Endothelial cell of umbilical vein (primary cell): ENCODE data around the gene KLF16.

Source experiments
- EZH2 ChIP-seq: IDR thresholded peaks from 2 replicates; pipeline ENCODE4 v1.6.1; 2012; ENCODE audit warnings: borderline replicate concordance, low read depth, mild to moderate bottlenecking, moderate library complexity, low read length, inconsistent platforms; ENCODE audit not compliant: severe bottlenecking
- JUN ChIP-seq: IDR thresholded peaks from 2 replicates; pipeline ENCODE4 v1.6.1; 2011; ENCODE audit warnings: borderline replicate concordance, low read depth; ENCODE audit not compliant: insufficient read length, insufficient read depth
- MYC ChIP-seq: IDR thresholded peaks from one replicate; pipeline ENCODE4 v1.6.1; 2011; ENCODE audit warnings: mild to moderate bottlenecking, low read depth, low read length
- POLR2A ChIP-seq: IDR thresholded peaks from 2 replicates; pipeline ENCODE4 v1.6.1; 2012; ENCODE audit warnings: low read depth, mild to moderate bottlenecking, control low read depth, low read length
- POLR2AphosphoS5 ChIP-seq: IDR thresholded peaks from 2 replicates; pipeline ENCODE4 v1.6.1; 2012; ENCODE audit warnings: low read depth, mild to moderate bottlenecking, control low read depth, low read length, moderate library complexity; ENCODE audit not compliant: insufficient read depth
- TF ChIP-seq, protein P1 (sequence below), 2 donors: IDR thresholded peaks; 1 replicate in 1 of 2; 2 replicates in 1 of 2; pipeline ENCODE4 v1.5.1; 2011; ENCODE audit warnings: low read length in 2 of 2, mild to moderate bottlenecking in 2 of 2, moderate library complexity in 2 of 2, control low read depth in 1 of 2, inconsistent platforms in 1 of 2, low read depth in 1 of 2; ENCODE audit not compliant: insufficient read depth in 1 of 2; ENCODE audit errors: extremely low read depth in 1 of 2
- TF ChIP-seq, protein P2 (sequence below): IDR thresholded peaks from 2 replicates; pipeline ENCODE4 v1.6.1; 2011; ENCODE audit not compliant: insufficient read depth, insufficient read length

DNA sequence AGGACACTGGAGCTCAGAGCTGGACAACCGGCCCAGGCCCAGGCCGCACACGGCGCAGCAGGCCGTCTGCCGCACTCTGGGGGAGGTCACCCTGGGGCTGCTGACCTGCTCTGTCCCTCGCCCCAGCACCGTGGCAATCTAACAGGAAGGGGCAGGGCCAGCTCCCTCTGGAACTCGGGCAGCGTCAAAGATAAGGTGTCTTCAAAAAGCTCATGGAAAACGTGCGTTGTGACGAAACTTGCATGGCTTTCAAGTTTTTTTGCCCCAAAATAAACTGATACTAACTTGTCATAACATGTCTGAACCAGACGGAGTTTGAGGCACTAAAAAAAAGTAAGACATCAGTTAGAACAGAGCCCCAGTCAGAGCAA is 39.1 kb downstream of the KLF16 start:
- TF ChIP-seq, protein P1, sequence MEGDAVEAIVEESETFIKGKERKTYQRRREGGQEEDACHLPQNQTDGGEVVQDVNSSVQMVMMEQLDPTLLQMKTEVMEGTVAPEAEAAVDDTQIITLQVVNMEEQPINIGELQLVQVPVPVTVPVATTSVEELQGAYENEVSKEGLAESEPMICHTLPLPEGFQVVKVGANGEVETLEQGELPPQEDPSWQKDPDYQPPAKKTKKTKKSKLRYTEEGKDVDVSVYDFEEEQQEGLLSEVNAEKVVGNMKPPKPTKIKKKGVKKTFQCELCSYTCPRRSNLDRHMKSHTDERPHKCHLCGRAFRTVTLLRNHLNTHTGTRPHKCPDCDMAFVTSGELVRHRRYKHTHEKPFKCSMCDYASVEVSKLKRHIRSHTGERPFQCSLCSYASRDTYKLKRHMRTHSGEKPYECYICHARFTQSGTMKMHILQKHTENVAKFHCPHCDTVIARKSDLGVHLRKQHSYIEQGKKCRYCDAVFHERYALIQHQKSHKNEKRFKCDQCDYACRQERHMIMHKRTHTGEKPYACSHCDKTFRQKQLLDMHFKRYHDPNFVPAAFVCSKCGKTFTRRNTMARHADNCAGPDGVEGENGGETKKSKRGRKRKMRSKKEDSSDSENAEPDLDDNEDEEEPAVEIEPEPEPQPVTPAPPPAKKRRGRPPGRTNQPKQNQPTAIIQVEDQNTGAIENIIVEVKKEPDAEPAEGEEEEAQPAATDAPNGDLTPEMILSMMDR (IDR thresholded peaks at IDR 0.05; ENCODE audit: extremely low read depth in 1 of 2, insufficient read depth in 1 of 2, low read depth in 1 of 2, low read length in 2 of 2): no peak
- TF ChIP-seq, protein P2, sequence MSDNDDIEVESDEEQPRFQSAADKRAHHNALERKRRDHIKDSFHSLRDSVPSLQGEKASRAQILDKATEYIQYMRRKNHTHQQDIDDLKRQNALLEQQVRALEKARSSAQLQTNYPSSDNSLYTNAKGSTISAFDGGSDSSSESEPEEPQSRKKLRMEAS: no peak
- TF ChIP-seq MYC: no peak
- no peak for TF ChIP-seq POLR2A
- TF ChIP-seq JUN: no peak
- no peak for TF ChIP-seq EZH2
- no peak for TF ChIP-seq POLR2AphosphoS5
